Measurements from ENCODE around the gene RPS16. TPM values are rescaled to one million over a fixed set of nuclear protein-coding genes. Genes with fewer than 3 reads are reported as not detected.
A peak's percentile ranks its signal among the peaks of the same experiment; 100 is the strongest.

RPS16 gene
- total and polyA plus RNA-seq, 2 of the 13 experiments (the other 11 are each of a cell fraction or from before 2014, with no cell fraction given): 488 to 2,583 TPM

DNA sequence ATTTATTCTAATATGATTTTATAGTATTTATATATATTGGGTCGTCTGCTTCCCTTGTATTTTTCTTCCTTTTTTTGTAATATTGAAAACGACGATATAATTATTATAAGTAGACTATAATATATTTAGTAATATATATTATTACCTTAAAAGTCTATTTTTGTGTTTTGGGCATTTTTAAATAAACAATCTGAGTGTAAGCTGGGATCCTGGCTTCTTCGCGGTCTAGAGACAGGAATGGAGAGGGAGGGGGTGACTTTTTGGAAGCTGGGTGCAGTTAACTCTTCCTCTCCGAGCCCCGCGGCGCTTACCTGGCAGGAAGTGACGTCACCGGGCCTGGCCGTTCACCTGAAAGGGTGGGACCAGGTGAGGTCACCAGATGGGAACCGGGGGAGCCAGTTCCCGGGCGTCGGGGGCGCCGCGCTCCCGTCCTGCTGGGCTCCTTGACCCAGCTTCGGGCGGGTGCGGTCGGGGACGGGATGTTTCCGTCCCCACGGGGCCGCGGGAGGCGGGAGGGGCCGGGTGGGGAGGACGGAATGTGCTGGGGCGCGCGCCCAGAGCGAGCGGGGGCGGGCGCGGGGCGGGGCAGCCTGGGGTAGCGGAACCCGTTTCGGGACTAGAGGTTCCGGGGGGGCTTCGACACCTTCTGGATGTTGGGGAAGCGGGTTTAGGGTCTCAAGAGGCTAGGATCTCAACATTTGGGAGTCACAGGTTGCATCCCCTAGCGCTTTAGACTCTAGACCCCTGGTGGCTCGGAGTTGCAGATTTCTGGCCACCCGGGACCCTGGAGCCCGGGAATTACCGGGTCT, 26.3 kb downstream of the RPS16 start (continued):
- TF ChIP-seq ZBTB20 (CRISPR knock-in tag; IDR thresholded peaks at IDR 0.05; ENCODE audit: borderline replicate concordance, low read depth) (no peak), NFKBIZ (CRISPR knock-in tag; IDR thresholded peaks at IDR 0.05) (no peak), SRF (IDR thresholded peaks at IDR 0.05; ENCODE audit: low read depth, low read length) (no peak), ZNF24 (IDR thresholded peaks at IDR 0.05) (no peak), PTBP1 (IDR thresholded peaks at IDR 0.05; ENCODE audit: low read depth, low read length, poor library complexity, severe bottlenecking) (no peak), SOX6 (IDR thresholded peaks at IDR 0.05) (no peak), SOX6 (CRISPR knock-in tag; IDR thresholded peaks at IDR 0.05) (no peak), EED (CRISPR knock-in tag; IDR thresholded peaks at IDR 0.05) (no peak), HNF4G (IDR thresholded peaks at IDR 0.05; ENCODE audit: borderline replicate concordance, low read depth, low read length) (no peak), HNF4G (CRISPR knock-in tag; IDR thresholded peaks at IDR 0.05; ENCODE audit: borderline replicate concordance, low read depth) (no peak), FOXJ3 (CRISPR knock-in tag; IDR thresholded peaks at IDR 0.05; ENCODE audit: borderline replicate concordance) (no peak), ZNF781 (CRISPR knock-in tag; IDR thresholded peaks at IDR 0.05; ENCODE audit: borderline replicate concordance, not compliant biosample characterization) (peak; percentile 31), KAT7 (CRISPR knock-in tag; IDR thresholded peaks at IDR 0.05; ENCODE audit: borderline replicate concordance) (no peak; the same call in 1 of the 2 replicates)
- TF ChIP-seq, protein P1, sequence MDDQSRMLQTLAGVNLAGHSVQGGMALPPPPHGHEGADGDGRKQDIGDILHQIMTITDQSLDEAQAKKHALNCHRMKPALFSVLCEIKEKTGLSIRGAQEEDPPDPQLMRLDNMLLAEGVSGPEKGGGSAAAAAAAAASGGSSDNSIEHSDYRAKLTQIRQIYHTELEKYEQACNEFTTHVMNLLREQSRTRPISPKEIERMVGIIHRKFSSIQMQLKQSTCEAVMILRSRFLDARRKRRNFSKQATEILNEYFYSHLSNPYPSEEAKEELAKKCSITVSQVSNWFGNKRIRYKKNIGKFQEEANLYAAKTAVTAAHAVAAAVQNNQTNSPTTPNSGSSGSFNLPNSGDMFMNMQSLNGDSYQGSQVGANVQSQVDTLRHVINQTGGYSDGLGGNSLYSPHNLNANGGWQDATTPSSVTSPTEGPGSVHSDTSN (CRISPR knock-in tag; IDR thresholded peaks at IDR 0.05; ENCODE audit: borderline replicate concordance): no peak
- TF ChIP-seq, protein P2, sequence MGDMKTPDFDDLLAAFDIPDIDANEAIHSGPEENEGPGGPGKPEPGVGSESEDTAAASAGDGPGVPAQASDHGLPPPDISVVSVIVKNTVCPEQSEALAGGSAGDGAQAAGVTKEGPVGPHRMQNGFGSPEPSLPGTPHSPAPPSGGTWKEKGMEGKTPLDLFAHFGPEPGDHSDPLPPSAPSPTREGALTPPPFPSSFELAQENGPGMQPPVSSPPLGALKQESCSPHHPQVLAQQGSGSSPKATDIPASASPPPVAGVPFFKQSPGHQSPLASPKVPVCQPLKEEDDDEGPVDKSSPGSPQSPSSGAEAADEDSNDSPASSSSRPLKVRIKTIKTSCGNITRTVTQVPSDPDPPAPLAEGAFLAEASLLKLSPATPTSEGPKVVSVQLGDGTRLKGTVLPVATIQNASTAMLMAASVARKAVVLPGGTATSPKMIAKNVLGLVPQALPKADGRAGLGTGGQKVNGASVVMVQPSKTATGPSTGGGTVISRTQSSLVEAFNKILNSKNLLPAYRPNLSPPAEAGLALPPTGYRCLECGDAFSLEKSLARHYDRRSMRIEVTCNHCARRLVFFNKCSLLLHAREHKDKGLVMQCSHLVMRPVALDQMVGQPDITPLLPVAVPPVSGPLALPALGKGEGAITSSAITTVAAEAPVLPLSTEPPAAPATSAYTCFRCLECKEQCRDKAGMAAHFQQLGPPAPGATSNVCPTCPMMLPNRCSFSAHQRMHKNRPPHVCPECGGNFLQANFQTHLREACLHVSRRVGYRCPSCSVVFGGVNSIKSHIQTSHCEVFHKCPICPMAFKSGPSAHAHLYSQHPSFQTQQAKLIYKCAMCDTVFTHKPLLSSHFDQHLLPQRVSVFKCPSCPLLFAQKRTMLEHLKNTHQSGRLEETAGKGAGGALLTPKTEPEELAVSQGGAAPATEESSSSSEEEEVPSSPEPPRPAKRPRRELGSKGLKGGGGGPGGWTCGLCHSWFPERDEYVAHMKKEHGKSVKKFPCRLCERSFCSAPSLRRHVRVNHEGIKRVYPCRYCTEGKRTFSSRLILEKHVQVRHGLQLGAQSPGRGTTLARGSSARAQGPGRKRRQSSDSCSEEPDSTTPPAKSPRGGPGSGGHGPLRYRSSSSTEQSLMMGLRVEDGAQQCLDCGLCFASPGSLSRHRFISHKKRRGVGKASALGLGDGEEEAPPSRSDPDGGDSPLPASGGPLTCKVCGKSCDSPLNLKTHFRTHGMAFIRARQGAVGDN (CRISPR knock-in tag; IDR thresholded peaks at IDR 0.05): no peak
- TF ChIP-seq, protein P3, sequence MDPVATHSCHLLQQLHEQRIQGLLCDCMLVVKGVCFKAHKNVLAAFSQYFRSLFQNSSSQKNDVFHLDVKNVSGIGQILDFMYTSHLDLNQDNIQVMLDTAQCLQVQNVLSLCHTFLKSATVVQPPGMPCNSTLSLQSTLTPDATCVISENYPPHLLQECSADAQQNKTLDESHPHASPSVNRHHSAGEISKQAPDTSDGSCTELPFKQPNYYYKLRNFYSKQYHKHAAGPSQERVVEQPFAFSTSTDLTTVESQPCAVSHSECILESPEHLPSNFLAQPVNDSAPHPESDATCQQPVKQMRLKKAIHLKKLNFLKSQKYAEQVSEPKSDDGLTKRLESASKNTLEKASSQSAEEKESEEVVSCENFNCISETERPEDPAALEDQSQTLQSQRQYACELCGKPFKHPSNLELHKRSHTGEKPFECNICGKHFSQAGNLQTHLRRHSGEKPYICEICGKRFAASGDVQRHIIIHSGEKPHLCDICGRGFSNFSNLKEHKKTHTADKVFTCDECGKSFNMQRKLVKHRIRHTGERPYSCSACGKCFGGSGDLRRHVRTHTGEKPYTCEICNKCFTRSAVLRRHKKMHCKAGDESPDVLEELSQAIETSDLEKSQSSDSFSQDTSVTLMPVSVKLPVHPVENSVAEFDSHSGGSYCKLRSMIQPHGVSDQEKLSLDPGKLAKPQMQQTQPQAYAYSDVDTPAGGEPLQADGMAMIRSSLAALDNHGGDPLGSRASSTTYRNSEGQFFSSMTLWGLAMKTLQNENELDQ (CRISPR knock-in tag; IDR thresholded peaks at IDR 0.05; ENCODE audit: borderline replicate concordance): no peak
- TF ChIP-seq, protein P4, sequence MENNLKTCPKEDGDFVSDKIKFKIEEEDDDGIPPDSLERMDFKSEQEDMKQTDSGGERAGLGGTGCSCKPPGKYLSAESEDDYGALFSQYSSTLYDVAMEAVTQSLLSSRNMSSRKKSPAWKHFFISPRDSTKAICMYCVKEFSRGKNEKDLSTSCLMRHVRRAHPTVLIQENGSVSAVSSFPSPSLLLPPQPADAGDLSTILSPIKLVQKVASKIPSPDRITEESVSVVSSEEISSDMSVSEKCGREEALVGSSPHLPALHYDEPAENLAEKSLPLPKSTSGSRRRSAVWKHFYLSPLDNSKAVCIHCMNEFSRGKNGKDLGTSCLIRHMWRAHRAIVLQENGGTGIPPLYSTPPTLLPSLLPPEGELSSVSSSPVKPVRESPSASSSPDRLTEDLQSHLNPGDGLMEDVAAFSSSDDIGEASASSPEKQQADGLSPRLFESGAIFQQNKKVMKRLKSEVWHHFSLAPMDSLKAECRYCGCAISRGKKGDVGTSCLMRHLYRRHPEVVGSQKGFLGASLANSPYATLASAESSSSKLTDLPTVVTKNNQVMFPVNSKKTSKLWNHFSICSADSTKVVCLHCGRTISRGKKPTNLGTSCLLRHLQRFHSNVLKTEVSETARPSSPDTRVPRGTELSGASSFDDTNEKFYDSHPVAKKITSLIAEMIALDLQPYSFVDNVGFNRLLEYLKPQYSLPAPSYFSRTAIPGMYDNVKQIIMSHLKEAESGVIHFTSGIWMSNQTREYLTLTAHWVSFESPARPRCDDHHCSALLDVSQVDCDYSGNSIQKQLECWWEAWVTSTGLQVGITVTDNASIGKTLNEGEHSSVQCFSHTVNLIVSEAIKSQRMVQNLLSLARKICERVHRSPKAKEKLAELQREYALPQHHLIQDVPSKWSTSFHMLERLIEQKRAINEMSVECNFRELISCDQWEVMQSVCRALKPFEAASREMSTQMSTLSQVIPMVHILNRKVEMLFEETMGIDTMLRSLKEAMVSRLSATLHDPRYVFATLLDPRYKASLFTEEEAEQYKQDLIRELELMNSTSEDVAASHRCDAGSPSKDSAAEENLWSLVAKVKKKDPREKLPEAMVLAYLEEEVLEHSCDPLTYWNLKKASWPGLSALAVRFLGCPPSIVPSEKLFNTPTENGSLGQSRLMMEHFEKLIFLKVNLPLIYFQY (CRISPR knock-in tag; IDR thresholded peaks at IDR 0.05; ENCODE audit: borderline replicate concordance): no peak

Measured in HepG2 (cell line).